GM23338 (cell line): ENCODE measurements around the gene JAKMIP1. TPM values are rescaled to one million over a fixed set of nuclear protein-coding genes. Genes with fewer than 3 reads are reported as not detected.

ENCODE experiments used
- ATAC-seq: fragments of 200-7000 bp; cut with Tn5 transposase; 3 replicates; pipeline ENCODE4 v1.9.1; 2020
- DNase-seq: peaks from one replicate; pipeline ENCODE4 v3.0.0-alpha.2; 2015; ENCODE audit warnings: low spot score
- H2AFZ ChIP-seq: fragments of 200-600 bp; sonication (generic); 2 replicates; pipeline ENCODE4 v1.8.0; 2016; ENCODE audit warnings: antibody characterized with exemption, mild to moderate bottlenecking, moderate library complexity
- H3F3A ChIP-seq: fragments of 200-600 bp; sonication (generic); replicated peaks from 2 replicates; pipeline ENCODE4 v1.8.0; 2017; ENCODE audit warnings: antibody characterized with exemption, mixed run types, low read depth
- H3K27ac ChIP-seq: fragments of 200-600 bp; sonication (generic); 2 replicates; pipeline ENCODE4 v1.6.1; 2016; ENCODE audit warnings: low read depth
- H3K27me3 ChIP-seq: fragments of 200-600 bp; sonication (generic); 2 replicates; pipeline ENCODE4 v1.8.0; 2016; ENCODE audit warnings: mild to moderate bottlenecking, mixed run types, moderate library complexity; ENCODE audit not compliant: insufficient read depth
- H3K36me3 ChIP-seq: fragments of 200-600 bp; sonication (generic); 2 replicates; pipeline ENCODE4 v1.8.0; 2016; ENCODE audit warnings: mild to moderate bottlenecking; ENCODE audit not compliant: insufficient read depth
- H3K4me1 ChIP-seq: fragments of 200-600 bp; sonication (generic); 2 replicates; pipeline ENCODE4 v1.8.0; 2016; ENCODE audit warnings: mild to moderate bottlenecking, moderate library complexity; ENCODE audit not compliant: insufficient read depth
- H3K4me2 ChIP-seq: fragments of 200-600 bp; sonication (generic); 2 replicates; pipeline ENCODE4 v1.7.1; 2017; ENCODE audit warnings: mixed run types
- H3K4me3 ChIP-seq: fragments of 200-600 bp; sonication (generic); 2 replicates; pipeline ENCODE4 v1.6.1; 2016; ENCODE audit warnings: mixed run types
- H3K79me2 ChIP-seq: fragments of 200-600 bp; sonication (generic); replicated peaks from 2 replicates; pipeline ENCODE4 v1.8.0; 2017; ENCODE audit warnings: mild to moderate bottlenecking; ENCODE audit not compliant: insufficient read depth
- H3K9me2 ChIP-seq: fragments of 200-600 bp; sonication (generic); 2 replicates; pipeline ENCODE4 v1.8.0; 2017; ENCODE audit not compliant: insufficient read depth
- H4K20me1 ChIP-seq: fragments of 200-600 bp; sonication (generic); replicated peaks from 2 replicates; pipeline ENCODE4 v1.8.0; 2017; ENCODE audit warnings: mild to moderate bottlenecking; ENCODE audit not compliant: insufficient read depth
- H3K27ac Mint-ChIP-seq: 2 replicates; pipeline ENCODE4 v1.8.0; 2020; ENCODE audit warnings: inconsistent platforms, mild to moderate bottlenecking, moderate library complexity, mixed read lengths
- H3K27me3 Mint-ChIP-seq: 3 replicates; pipeline ENCODE4 v1.8.0; 2022; ENCODE audit warnings: low read depth, mild to moderate bottlenecking, moderate library complexity, mixed read lengths, inconsistent platforms; ENCODE audit not compliant: insufficient read depth, poor library complexity
- H3K36me3 Mint-ChIP-seq: 3 replicates; pipeline ENCODE4 v1.8.0; 2021; ENCODE audit warnings: low read depth, mild to moderate bottlenecking, inconsistent platforms, moderate library complexity, mixed read lengths
- H3K4me1 Mint-ChIP-seq: 3 replicates; pipeline ENCODE4 v1.8.0; 2020; ENCODE audit warnings: mild to moderate bottlenecking, inconsistent platforms, mixed read lengths
- H3K4me3 Mint-ChIP-seq: 3 replicates; pipeline ENCODE4 v1.8.0; 2021; ENCODE audit warnings: moderate library complexity, mild to moderate bottlenecking, inconsistent platforms, mixed read lengths
- H3K9me3 Mint-ChIP-seq: 3 replicates; pipeline ENCODE4 v1.8.0; 2020; ENCODE audit warnings: moderate library complexity, mild to moderate bottlenecking, inconsistent platforms, mixed read lengths
- CREB1 ChIP-seq: fragments of 250-450 bp; sonication (Bioruptor Pico); IDR thresholded peaks from 2 replicates; pipeline ENCODE4 v1.5.0; 2020; ENCODE audit warnings: low read depth, mild to moderate bottlenecking, moderate library complexity
- EZH2 ChIP-seq: fragments of 200-600 bp; sonication (generic); IDR thresholded peaks from one replicate; pipeline ENCODE4 v1.8.0; 2017; ENCODE audit warnings: antibody characterized with exemption, mild to moderate bottlenecking, low read depth; ENCODE audit not compliant: unreplicated experiment
- EZH2phosphoT487 ChIP-seq: fragments of 200-600 bp; sonication (generic); IDR thresholded peaks from one replicate; pipeline ENCODE4 v1.8.1; 2018; ENCODE audit warnings: antibody characterized with exemption; ENCODE audit not compliant: unreplicated experiment
- JUNB ChIP-seq: IDR thresholded peaks from one replicate; pipeline ENCODE4 v1.6.1; 2016; ENCODE audit warnings: antibody characterized with exemption; ENCODE audit not compliant: unreplicated experiment
- NANOG ChIP-seq: IDR thresholded peaks from 2 replicates; pipeline ENCODE4 v1.6.1; 2016; ENCODE audit warnings: antibody characterized with exemption, borderline replicate concordance
- POLR2AphosphoS5 ChIP-seq: IDR thresholded peaks from 2 replicates; pipeline ENCODE4 v1.6.1; 2016; ENCODE audit warnings: antibody characterized with exemption, low read depth
- STAT1 ChIP-seq: IDR thresholded peaks from one replicate; pipeline ENCODE4 v1.6.1; 2016; ENCODE audit warnings: antibody characterized with exemption; ENCODE audit not compliant: unreplicated experiment
- ZNF114 ChIP-seq: fragments of 250-450 bp; sonication (Bioruptor Pico); IDR thresholded peaks from 2 replicates; pipeline ENCODE4 v1.5.0; 2020; ENCODE audit warnings: mild to moderate bottlenecking, moderate library complexity
- polyA plus RNA-seq: library from polyadenylated mRNA; unstranded; fragments of >200 nt; fragmentation: Nextera tagmentation; extraction: Ambion mirVana; gene quantifications from 2 replicates; pipeline ENCODE4 v1.2.1, GENCODE V29; 2016
- total RNA-seq: library from RNA; depleted of rRNA; stranded (reverse); fragments of >200 nt; shearing (Covaris generic); gene quantifications from 2 replicates; pipeline ENCODE4 v1.2.3, GENCODE V29; 2014
- TF ChIP-seq, protein P1 (sequence below): IDR thresholded peaks from one replicate; pipeline ENCODE4 v1.6.1; 2018; ENCODE audit warnings: antibody characterized with exemption; ENCODE audit not compliant: unreplicated experiment
- TF ChIP-seq, protein P2 (sequence below): IDR thresholded peaks from 2 replicates; pipeline ENCODE4 v1.6.1; 2016; ENCODE audit warnings: antibody characterized with exemption

JAKMIP1 gene
- total and polyA plus RNA-seq, 2 experiments from 2014 or later, result 4.6 to 5.1 TPM

DNA sequence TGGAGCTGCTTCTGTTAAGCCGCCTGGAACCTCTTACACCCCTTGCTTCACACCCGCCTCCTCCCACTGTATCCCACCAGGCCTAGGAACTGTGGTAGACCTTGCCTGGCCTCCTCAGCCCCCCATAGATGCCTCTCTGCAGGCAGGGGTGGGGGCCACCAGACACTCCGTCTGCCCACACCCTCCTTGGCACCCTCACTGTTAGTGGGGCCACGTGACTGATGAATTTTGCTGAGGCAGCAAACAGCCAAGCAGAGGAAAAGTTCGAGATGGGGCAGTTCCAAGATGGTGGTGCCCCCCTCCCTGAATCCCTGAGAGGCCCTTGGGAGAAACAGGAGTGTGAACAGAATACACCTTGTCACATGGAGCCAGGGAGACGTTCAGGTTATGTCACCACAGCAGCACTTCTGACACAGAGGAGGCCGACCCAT is 141.0 kb downstream of the JAKMIP1 start (continued):
- TF ChIP-seq, protein P1, sequence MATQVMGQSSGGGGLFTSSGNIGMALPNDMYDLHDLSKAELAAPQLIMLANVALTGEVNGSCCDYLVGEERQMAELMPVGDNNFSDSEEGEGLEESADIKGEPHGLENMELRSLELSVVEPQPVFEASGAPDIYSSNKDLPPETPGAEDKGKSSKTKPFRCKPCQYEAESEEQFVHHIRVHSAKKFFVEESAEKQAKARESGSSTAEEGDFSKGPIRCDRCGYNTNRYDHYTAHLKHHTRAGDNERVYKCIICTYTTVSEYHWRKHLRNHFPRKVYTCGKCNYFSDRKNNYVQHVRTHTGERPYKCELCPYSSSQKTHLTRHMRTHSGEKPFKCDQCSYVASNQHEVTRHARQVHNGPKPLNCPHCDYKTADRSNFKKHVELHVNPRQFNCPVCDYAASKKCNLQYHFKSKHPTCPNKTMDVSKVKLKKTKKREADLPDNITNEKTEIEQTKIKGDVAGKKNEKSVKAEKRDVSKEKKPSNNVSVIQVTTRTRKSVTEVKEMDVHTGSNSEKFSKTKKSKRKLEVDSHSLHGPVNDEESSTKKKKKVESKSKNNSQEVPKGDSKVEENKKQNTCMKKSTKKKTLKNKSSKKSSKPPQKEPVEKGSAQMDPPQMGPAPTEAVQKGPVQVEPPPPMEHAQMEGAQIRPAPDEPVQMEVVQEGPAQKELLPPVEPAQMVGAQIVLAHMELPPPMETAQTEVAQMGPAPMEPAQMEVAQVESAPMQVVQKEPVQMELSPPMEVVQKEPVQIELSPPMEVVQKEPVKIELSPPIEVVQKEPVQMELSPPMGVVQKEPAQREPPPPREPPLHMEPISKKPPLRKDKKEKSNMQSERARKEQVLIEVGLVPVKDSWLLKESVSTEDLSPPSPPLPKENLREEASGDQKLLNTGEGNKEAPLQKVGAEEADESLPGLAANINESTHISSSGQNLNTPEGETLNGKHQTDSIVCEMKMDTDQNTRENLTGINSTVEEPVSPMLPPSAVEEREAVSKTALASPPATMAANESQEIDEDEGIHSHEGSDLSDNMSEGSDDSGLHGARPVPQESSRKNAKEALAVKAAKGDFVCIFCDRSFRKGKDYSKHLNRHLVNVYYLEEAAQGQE, result no peak
- no peak for TF ChIP-seq JUNB
- TF ChIP-seq EZH2, result no peak
- TF ChIP-seq, protein P2, sequence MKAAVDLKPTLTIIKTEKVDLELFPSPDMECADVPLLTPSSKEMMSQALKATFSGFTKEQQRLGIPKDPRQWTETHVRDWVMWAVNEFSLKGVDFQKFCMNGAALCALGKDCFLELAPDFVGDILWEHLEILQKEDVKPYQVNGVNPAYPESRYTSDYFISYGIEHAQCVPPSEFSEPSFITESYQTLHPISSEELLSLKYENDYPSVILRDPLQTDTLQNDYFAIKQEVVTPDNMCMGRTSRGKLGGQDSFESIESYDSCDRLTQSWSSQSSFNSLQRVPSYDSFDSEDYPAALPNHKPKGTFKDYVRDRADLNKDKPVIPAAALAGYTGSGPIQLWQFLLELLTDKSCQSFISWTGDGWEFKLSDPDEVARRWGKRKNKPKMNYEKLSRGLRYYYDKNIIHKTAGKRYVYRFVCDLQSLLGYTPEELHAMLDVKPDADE, result no peak
- TF ChIP-seq NANOG, result no peak
- TF ChIP-seq POLR2AphosphoS5, result no peak
- no peak for TF ChIP-seq CREB1
- no peak for TF ChIP-seq STAT1
- no peak for TF ChIP-seq EZH2phosphoT487

DNA sequence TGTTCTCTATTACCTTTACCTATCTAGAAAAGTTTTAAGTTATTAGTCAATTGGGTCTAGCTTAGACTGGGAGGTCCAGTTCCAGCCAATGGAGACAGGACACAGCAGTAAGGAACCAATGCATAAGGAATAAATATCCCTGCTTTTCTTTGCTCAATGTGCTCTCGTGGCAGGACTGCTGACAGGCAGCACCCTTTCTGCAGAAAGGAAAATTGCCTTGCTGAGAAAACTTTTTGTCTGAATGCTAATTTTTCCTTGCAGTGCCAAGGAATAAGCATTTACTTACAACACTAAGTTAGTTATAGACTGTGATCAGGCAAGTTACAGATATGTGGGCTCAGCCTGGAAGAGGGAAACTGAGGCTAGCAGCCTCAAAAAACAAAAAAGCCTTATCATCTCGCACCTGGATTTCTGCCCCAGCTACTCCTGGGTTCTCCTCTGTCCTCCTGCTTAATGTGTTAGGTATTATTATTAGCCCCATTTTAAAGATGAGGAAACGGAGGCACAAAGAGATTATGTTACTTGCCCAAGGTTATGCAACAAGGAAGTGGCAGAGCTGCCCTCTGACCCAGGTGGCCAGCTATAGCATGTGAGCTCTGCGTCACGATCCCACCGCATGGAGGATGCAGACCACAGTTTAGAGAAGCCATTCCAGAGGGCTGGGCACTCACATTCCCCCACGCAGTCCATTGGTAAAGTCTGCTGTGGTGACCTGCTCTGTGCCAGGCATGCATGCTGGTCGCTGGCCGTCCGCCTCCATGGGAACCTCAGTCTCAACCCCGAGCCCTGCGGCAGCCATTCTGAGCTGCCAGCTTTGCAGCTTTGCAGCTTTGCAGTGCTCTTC is 141.6 kb downstream of the JAKMIP1 start:
- Mint-ChIP-seq H3K4me3 (no peak overlapping the region), H3K4me1 (no peaks in the 10 kb centered on the region), H3K9me3 (peaks cover 48% of the 10 kb centered on the region), H3K27me3 (peaks cover 2% of the 10 kb centered on the region), H3K36me3 (peaks cover 56% of the 10 kb centered on the region), H3K27ac (no peak overlapping the region)
- H3K4me1 ChIP-seq, result no peaks in the 10 kb centered on the region
- DNase-seq (no peak), ATAC-seq (no peak)
- H3K79me2 ChIP-seq, result no peaks in the 10 kb centered on the region
- H3K4me2 ChIP-seq, result no peak overlapping the region
- H3K27me3 ChIP-seq, result no peaks in the 10 kb centered on the region
- no peaks in the 10 kb centered on the region for H3K9me2 ChIP-seq
- H3K4me3 ChIP-seq, result no peak overlapping the region
- TF ChIP-seq ZNF114 (CRISPR knock-in tag) (0 out of 2 replicates have a peak, but pooled peaks have one; percentile 53), JUNB (no peak)
- no peak overlapping the region for H3K27ac ChIP-seq
- H2AFZ ChIP-seq, result no peak overlapping the region
- H3F3A ChIP-seq, result no peaks in the 10 kb centered on the region
- H4K20me1 ChIP-seq, result no peaks in the 10 kb centered on the region
- H3K36me3 ChIP-seq, result no peaks in the 10 kb centered on the region; the same call in 1 of the 2 replicates
